ENCODE measurements around the gene MEF2D. TPM values are rescaled to one million over a fixed set of nuclear protein-coding genes. Genes with fewer than 3 reads are reported as not detected.

The MEF2D gene
- total RNA-seq: 15.8 and 27.2 TPM in 2 replicates

DNA sequence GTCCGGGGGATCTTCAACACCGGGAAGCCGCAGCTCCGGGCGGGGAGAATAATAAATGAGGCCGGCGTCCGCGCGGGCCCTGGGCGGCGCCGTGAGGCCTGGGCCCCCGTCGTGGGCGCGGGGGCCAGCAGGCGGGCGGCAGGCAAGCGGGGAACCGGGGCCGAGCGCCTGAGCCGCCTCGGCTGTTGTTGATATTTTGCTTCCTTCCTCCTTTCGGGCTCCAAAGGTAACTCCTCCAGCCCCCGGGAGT lies at the start of gene MEF2D:
Gene MEF2D (minus strand): TSS at position 233 of the 250 bp plus-strand sequence. CDS start 17,483 bp downstream, outside the sequence.

Other genes with a start within 250 kb of the MEF2D start
- gene SMG5, start 217.9 kb downstream of the MEF2D start, total RNA-seq: 33.3 and 39.1 TPM in 2 replicates
- gene TMEM79, start 216.4 kb downstream of the MEF2D start, total RNA-seq: 1.5 and 3.1 TPM in 2 replicates
- gene GLMP, start 205.1 kb downstream of the MEF2D start, total RNA-seq: 87.5 and 108 TPM in 2 replicates
- gene VHLL, start 201.5 kb downstream of the MEF2D start, total RNA-seq: not detected in 2 replicates
- 248 TPM in 2 replicates for gene CCT3, start 162.5 kb downstream of the MEF2D start, total RNA-seq
- gene TSACC, start 162.2 kb downstream of the MEF2D start, total RNA-seq: not detected in 2 replicates
- gene RHBG, start 131.6 kb downstream of the MEF2D start, total RNA-seq: not detected in 2 replicates
- gene IQGAP3, start 71.8 kb upstream of the MEF2D start, total RNA-seq: 0.58 and 0.85 TPM in 2 replicates
- gene TTC24, start 78.9 kb upstream of the MEF2D start, total RNA-seq: not detected in 2 replicates
- 61.6 and 67.2 TPM in 2 replicates for gene NAXE, start 91.0 kb upstream of the MEF2D start, total RNA-seq
- 8.4 and 13.9 TPM in 2 replicates for gene GPATCH4, start 100.7 kb upstream of the MEF2D start, total RNA-seq
- not detected in 2 replicates for gene HAPLN2, start 118.6 kb upstream of the MEF2D start, total RNA-seq
- gene BCAN, start 141.3 kb upstream of the MEF2D start, total RNA-seq: not detected in 2 replicates
- 10.2 and 26.6 TPM in 2 replicates for gene NES, start 176.6 kb upstream of the MEF2D start, total RNA-seq
- 58.3 and 150 TPM in 2 replicates for gene CRABP2, start 204.8 kb upstream of the MEF2D start, total RNA-seq
- gene METTL25B, start 227.7 kb upstream of the MEF2D start, total RNA-seq: 18.2 and 18.3 TPM in 2 replicates
- gene ISG20L2, start 228.0 kb upstream of the MEF2D start, total RNA-seq: 14.9 and 21.5 TPM in 2 replicates
- 52.3 and 57.1 TPM in 2 replicates for gene MRPL24, start 240.3 kb upstream of the MEF2D start, total RNA-seq

Data from pericardium fibroblast (primary cell).